Neural cell (in vitro differentiated cells): ENCODE results near the gene KRT32. TPM values are rescaled to one million over a fixed set of nuclear protein-coding genes. Genes with fewer than 3 reads are reported as not detected.

Source experiments
- H2AFZ ChIP-seq: fragments of 200-600, 300-800 bp; sonication (generic), shearing (Covaris generic); 2 replicates; pipeline ENCODE4 v1.6.0; 2014; ENCODE audit warnings: low read depth, mild to moderate bottlenecking, antibody characterized with exemption, low read length, moderate library complexity
- H3F3A ChIP-seq: fragments of 200-600 bp; shearing (Covaris generic); 2 replicates; pipeline ENCODE4 v1.6.1; 2016; ENCODE audit warnings: mild to moderate bottlenecking, moderate library complexity, mixed read lengths, antibody characterized with exemption, low read length; ENCODE audit not compliant: insufficient read depth, poor library complexity, severe bottlenecking
- H3K27ac ChIP-seq: fragments of 200-600, 300-800 bp; sonication (generic), shearing (Covaris generic); 2 replicates; pipeline ENCODE4 v1.5.1; 2014; ENCODE audit warnings: mild to moderate bottlenecking, low read length, moderate library complexity
- H3K27me3 ChIP-seq: fragments of 300-800, 200-600 bp; sonication (generic), shearing (Covaris generic); 2 replicates; pipeline ENCODE4 v1.6.0; 2014; ENCODE audit warnings: mild to moderate bottlenecking, low read depth, low read length, moderate library complexity; ENCODE audit not compliant: insufficient read depth
- H3K36me3 ChIP-seq: fragments of 300-800, 200-600 bp; sonication (generic), shearing (Covaris generic); 2 replicates; pipeline ENCODE4 v1.5.1; 2014; ENCODE audit warnings: mild to moderate bottlenecking, antibody characterized with exemption, low read length, moderate library complexity; ENCODE audit not compliant: insufficient read depth
- H3K4me2 ChIP-seq: fragments of 300-800, 200-600 bp; sonication (generic), shearing (Covaris generic); 2 replicates; pipeline ENCODE4 v1.6.0; 2014; ENCODE audit warnings: mild to moderate bottlenecking, low read length
- H3K4me3 ChIP-seq: fragments of 300-800, 200-600 bp; sonication (generic), shearing (Covaris generic); 2 replicates; pipeline ENCODE4 v1.5.1; 2014; ENCODE audit warnings: mild to moderate bottlenecking, low read length, moderate library complexity
- H3K79me2 ChIP-seq: fragments of 200-600 bp; shearing (Covaris generic); replicated peaks from 2 replicates; pipeline ENCODE4 v1.6.0; 2014; ENCODE audit warnings: mild to moderate bottlenecking, low read length, moderate library complexity; ENCODE audit not compliant: insufficient read depth
- H3K9ac ChIP-seq: fragments of 300-800, 200-600 bp; sonication (generic), shearing (Covaris generic); 2 replicates; pipeline ENCODE4 v1.6.1; 2016; ENCODE audit warnings: mild to moderate bottlenecking, low read length, mixed read lengths
- H3K9me2 ChIP-seq: fragments of 200-600 bp; shearing (Covaris generic); 2 replicates; pipeline ENCODE4 v1.6.1; 2016; ENCODE audit warnings: mild to moderate bottlenecking, low read length, mixed read lengths; ENCODE audit not compliant: insufficient read depth
- H3K9me3 ChIP-seq: fragments of 200-600, 300-800 bp; sonication (generic), shearing (Covaris generic); 2 replicates; pipeline ENCODE4 v1.6.1; 2016; ENCODE audit warnings: mild to moderate bottlenecking, mixed run types, low read length, moderate library complexity, mixed read lengths
- H4K20me1 ChIP-seq: fragments of 200-600 bp; shearing (Covaris generic); 2 replicates; pipeline ENCODE4 v1.6.1; 2016; ENCODE audit warnings: mild to moderate bottlenecking, mixed run types; ENCODE audit not compliant: insufficient read depth
- EP300 ChIP-seq: fragments of 450-650 bp; conservative IDR thresholded peaks from 2 replicates; pipeline ENCODE4 v1.6.1; 2014; ENCODE audit warnings: antibody characterized with exemption, mild to moderate bottlenecking, moderate library complexity; ENCODE audit not compliant: poor library complexity, severe bottlenecking
- EZH2 ChIP-seq: fragments of 200-600, 300-800 bp; shearing (Covaris generic), sonication (generic); IDR thresholded peaks from 2 replicates; pipeline ENCODE4 v1.6.1; 2014; ENCODE audit warnings: antibody characterized with exemption, low read length, borderline replicate concordance, mild to moderate bottlenecking; ENCODE audit not compliant: insufficient read depth, poor library complexity, severe bottlenecking
- MXI1 ChIP-seq: fragments of 450-650 bp; conservative IDR thresholded peaks from 2 replicates; pipeline ENCODE4 v1.6.1; 2014; ENCODE audit warnings: antibody characterized with exemption, mild to moderate bottlenecking; ENCODE audit not compliant: poor library complexity, severe bottlenecking
- POLR2AphosphoS5 ChIP-seq: IDR thresholded peaks from 2 replicates; pipeline ENCODE4 v1.6.1; 2012
- RAD21 ChIP-seq: fragments of 450-650 bp; conservative IDR thresholded peaks from 2 replicates; pipeline ENCODE4 v1.6.1; 2014; ENCODE audit warnings: antibody characterized with exemption, mild to moderate bottlenecking, moderate library complexity
- SMC3 ChIP-seq: fragments of 450-650 bp; conservative IDR thresholded peaks from 2 replicates; pipeline ENCODE4 v1.6.1; 2014; ENCODE audit warnings: antibody characterized with exemption, mild to moderate bottlenecking, moderate library complexity; ENCODE audit not compliant: poor library complexity
- TAF1 ChIP-seq: IDR thresholded peaks from 2 replicates; pipeline ENCODE4 v1.6.1; 2012; ENCODE audit warnings: low read depth
- polyA plus RNA-seq: library from polyadenylated mRNA; depleted of rRNA; stranded (reverse); fragments of >200 nt; gene quantifications from 2 replicates; pipeline ENCODE4 v1.2.3, GENCODE V29; 2014
- TF ChIP-seq, protein P1 (sequence below): fragments of 450-650 bp; IDR thresholded peaks from 2 replicates; pipeline ENCODE4 v1.5.1; 2014; ENCODE audit warnings: antibody characterized with exemption, mild to moderate bottlenecking, moderate library complexity; ENCODE audit not compliant: poor library complexity, severe bottlenecking
- TF ChIP-seq, protein P2 (sequence below): IDR thresholded peaks from 2 replicates; pipeline ENCODE4 v1.6.1; 2012; ENCODE audit warnings: borderline replicate concordance

The KRT32 gene
- polyA plus RNA-seq, 1 donor from 2014 or later: not detected

DNA sequence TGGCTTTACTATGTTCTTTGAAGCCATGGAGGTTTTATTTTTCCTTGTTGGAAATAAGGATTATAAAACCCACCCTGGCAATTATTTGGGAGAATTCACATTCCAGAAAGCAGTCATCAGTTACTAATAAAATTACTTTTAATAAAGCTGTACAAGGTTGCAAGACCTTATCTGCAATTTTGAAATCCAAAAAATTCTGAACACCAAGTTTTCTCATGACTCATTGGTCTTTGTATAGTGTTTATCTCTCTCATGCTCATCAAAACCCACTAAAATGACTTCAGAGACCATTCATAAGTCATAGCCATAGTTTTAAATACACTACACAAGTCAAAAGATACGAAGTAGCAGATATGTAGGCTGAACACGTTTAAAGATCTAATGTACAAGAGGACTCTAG lies 20.4 kb downstream of the KRT32 start:
- Histone ChIP-seq H3K27ac (no peak overlapping the region), H3K4me3 (no peak overlapping the region), H3K36me3 (no peaks in the 10 kb centered on the region), H3K79me2 (no peaks in the 10 kb centered on the region), H3K9me2 (no peaks in the 10 kb centered on the region), H3F3A (no peaks in the 10 kb centered on the region), H4K20me1 (no peaks in the 10 kb centered on the region), H3K27me3 (no peaks in the 10 kb centered on the region), H2AFZ (no peak overlapping the region), H3K4me2 (no peak overlapping the region), H3K9ac (no peak overlapping the region), H3K9me3 (no peaks in the 10 kb centered on the region)
- TF ChIP-seq POLR2AphosphoS5: no peak
- TF ChIP-seq EP300: no peak
- TF ChIP-seq MXI1: no peak
- no peak for TF ChIP-seq RAD21
- TF ChIP-seq, protein P1, sequence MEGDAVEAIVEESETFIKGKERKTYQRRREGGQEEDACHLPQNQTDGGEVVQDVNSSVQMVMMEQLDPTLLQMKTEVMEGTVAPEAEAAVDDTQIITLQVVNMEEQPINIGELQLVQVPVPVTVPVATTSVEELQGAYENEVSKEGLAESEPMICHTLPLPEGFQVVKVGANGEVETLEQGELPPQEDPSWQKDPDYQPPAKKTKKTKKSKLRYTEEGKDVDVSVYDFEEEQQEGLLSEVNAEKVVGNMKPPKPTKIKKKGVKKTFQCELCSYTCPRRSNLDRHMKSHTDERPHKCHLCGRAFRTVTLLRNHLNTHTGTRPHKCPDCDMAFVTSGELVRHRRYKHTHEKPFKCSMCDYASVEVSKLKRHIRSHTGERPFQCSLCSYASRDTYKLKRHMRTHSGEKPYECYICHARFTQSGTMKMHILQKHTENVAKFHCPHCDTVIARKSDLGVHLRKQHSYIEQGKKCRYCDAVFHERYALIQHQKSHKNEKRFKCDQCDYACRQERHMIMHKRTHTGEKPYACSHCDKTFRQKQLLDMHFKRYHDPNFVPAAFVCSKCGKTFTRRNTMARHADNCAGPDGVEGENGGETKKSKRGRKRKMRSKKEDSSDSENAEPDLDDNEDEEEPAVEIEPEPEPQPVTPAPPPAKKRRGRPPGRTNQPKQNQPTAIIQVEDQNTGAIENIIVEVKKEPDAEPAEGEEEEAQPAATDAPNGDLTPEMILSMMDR: no peak
- no peak for TF ChIP-seq TAF1
- no peak for TF ChIP-seq SMC3
- TF ChIP-seq EZH2: no peak
- TF ChIP-seq, protein P2, sequence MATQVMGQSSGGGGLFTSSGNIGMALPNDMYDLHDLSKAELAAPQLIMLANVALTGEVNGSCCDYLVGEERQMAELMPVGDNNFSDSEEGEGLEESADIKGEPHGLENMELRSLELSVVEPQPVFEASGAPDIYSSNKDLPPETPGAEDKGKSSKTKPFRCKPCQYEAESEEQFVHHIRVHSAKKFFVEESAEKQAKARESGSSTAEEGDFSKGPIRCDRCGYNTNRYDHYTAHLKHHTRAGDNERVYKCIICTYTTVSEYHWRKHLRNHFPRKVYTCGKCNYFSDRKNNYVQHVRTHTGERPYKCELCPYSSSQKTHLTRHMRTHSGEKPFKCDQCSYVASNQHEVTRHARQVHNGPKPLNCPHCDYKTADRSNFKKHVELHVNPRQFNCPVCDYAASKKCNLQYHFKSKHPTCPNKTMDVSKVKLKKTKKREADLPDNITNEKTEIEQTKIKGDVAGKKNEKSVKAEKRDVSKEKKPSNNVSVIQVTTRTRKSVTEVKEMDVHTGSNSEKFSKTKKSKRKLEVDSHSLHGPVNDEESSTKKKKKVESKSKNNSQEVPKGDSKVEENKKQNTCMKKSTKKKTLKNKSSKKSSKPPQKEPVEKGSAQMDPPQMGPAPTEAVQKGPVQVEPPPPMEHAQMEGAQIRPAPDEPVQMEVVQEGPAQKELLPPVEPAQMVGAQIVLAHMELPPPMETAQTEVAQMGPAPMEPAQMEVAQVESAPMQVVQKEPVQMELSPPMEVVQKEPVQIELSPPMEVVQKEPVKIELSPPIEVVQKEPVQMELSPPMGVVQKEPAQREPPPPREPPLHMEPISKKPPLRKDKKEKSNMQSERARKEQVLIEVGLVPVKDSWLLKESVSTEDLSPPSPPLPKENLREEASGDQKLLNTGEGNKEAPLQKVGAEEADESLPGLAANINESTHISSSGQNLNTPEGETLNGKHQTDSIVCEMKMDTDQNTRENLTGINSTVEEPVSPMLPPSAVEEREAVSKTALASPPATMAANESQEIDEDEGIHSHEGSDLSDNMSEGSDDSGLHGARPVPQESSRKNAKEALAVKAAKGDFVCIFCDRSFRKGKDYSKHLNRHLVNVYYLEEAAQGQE: no peak

DNA sequence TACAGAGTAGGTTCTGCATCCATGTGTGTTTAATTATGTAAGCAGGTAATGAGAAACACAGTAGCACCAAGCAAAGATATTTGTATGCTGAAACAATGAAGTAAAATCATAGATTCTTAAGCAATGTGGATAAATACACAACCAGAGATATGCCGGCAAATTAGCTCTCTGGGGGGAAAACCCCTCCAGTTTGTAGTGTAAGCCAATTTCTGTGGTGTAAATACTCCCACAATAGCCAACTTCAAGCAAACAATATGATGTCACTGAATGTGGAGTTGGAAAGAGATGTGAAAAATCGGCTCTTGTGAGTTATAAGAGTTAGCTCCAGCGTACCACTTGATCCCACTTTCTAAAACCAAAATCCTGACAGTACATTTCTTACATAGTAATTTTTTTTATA lies 22.5 kb downstream of the KRT32 start:
- Histone ChIP-seq H3K79me2 (no peaks in the 10 kb centered on the region), H3K36me3 (no peaks in the 10 kb centered on the region), H3K9ac (no peak overlapping the region), H4K20me1 (no peaks in the 10 kb centered on the region), H3K9me3 (no peaks in the 10 kb centered on the region), H3K27ac (no peak overlapping the region), H2AFZ (no peak overlapping the region), H3K4me2 (no peak overlapping the region), H3K4me3 (no peak overlapping the region), H3K27me3 (no peaks in the 10 kb centered on the region), H3K9me2 (no peaks in the 10 kb centered on the region), H3F3A (no peaks in the 10 kb centered on the region)
- TF ChIP-seq POLR2AphosphoS5 (no peak), SMC3 (no peak), EZH2 (no peak), EP300 (no peak), TAF1 (no peak), MXI1 (no peak), RAD21 (no peak)
- TF ChIP-seq, protein P1: no peak
- TF ChIP-seq, protein P2: no peak
